ENCODE data around the gene NAXE. TPM values are rescaled to one million over a fixed set of nuclear protein-coding genes. Genes with fewer than 3 reads are reported as not detected.

NAXE gene
- polyA plus RNA-seq, 1 donor from 2014 or later: 95.7 TPM

- Histone ChIP-seq H3K27ac (ENCODE audit: low read length) (no peak overlapping the region), H3K9me3 (ENCODE audit: low read length) (no peaks in the 10 kb centered on the region), H3K4me3 (ENCODE audit: low read length) (no peak overlapping the region), H4K20me1 (ENCODE audit: insufficient read depth) (no peaks in the 10 kb centered on the region), H3K79me2 (replicated peaks; ENCODE audit: insufficient read depth, low read length) (no peaks in the 10 kb centered on the region), H3K36me3 (ENCODE audit: insufficient read depth, low read length) (no peaks in the 10 kb centered on the region), H3K27me3 (ENCODE audit: insufficient read depth, low read depth, low read length) (no peaks in the 10 kb centered on the region), H3K4me2 (ENCODE audit: low read length) (no peak overlapping the region), H3K9ac (ENCODE audit: low read length) (no peak overlapping the region), H3F3A (ENCODE audit: insufficient read depth, low read length, poor library complexity, severe bottlenecking) (no peaks in the 10 kb centered on the region), H2AFZ (ENCODE audit: low read depth, low read length) (no peak overlapping the region), H3K9me2 (ENCODE audit: insufficient read depth, low read length) (no peaks in the 10 kb centered on the region)
- TF ChIP-seq EZH2 (IDR thresholded peaks at IDR 0.05; ENCODE audit: borderline replicate concordance, insufficient read depth, low read length, poor library complexity, severe bottlenecking): no peak
- no peak for TF ChIP-seq POLR2AphosphoS5 (IDR thresholded peaks at IDR 0.05)
- TF ChIP-seq EP300 (conservative IDR thresholded peaks at IDR 0.05; ENCODE audit: poor library complexity, severe bottlenecking): no peak
- TF ChIP-seq TAF1 (IDR thresholded peaks at IDR 0.05; ENCODE audit: low read depth): no peak
- TF ChIP-seq CTCF (IDR thresholded peaks at IDR 0.05; ENCODE audit: poor library complexity, severe bottlenecking): no peak
- no peak for TF ChIP-seq RAD21 (conservative IDR thresholded peaks at IDR 0.05)
- TF ChIP-seq REST (IDR thresholded peaks at IDR 0.05; ENCODE audit: borderline replicate concordance): no peak
- no peak for TF ChIP-seq MXI1 (conservative IDR thresholded peaks at IDR 0.05; ENCODE audit: poor library complexity, severe bottlenecking)
- no peak for TF ChIP-seq SMC3 (conservative IDR thresholded peaks at IDR 0.05; ENCODE audit: poor library complexity)
Observed at GRCh38 chr1:156598125-156598524, 6.5 kb downstream of the NAXE start.

GRCh38 chr1:156598731-156599432 is 7.3 kb downstream of the NAXE start:
- Histone ChIP-seq H4K20me1 (ENCODE audit: insufficient read depth) (no peaks in the 10 kb centered on the region), H3K27ac (ENCODE audit: low read length) (no peak overlapping the region)
- TF ChIP-seq TAF1 (IDR thresholded peaks at IDR 0.05; ENCODE audit: low read depth) (no peak), EP300 (conservative IDR thresholded peaks at IDR 0.05; ENCODE audit: poor library complexity, severe bottlenecking) (no peak), REST (IDR thresholded peaks at IDR 0.05; ENCODE audit: borderline replicate concordance) (no peak), RAD21 (conservative IDR thresholded peaks at IDR 0.05) (no peak), SMC3 (conservative IDR thresholded peaks at IDR 0.05; ENCODE audit: poor library complexity) (no peak), MXI1 (conservative IDR thresholded peaks at IDR 0.05; ENCODE audit: poor library complexity, severe bottlenecking) (no peak), CTCF (IDR thresholded peaks at IDR 0.05; ENCODE audit: poor library complexity, severe bottlenecking) (no peak), POLR2AphosphoS5 (IDR thresholded peaks at IDR 0.05) (no peak), EZH2 (IDR thresholded peaks at IDR 0.05; ENCODE audit: borderline replicate concordance, insufficient read depth, low read length, poor library complexity, severe bottlenecking) (no peak)

More at GRCh38 chr1:156598731-156599432, 7.3 kb downstream of the NAXE start:
- Histone ChIP-seq H3K9me2 (ENCODE audit: insufficient read depth, low read length) (no peaks in the 10 kb centered on the region), H3K4me3 (ENCODE audit: low read length) (no peak overlapping the region), H2AFZ (ENCODE audit: low read depth, low read length) (no peak overlapping the region), H3K9ac (ENCODE audit: low read length) (no peak overlapping the region), H3K36me3 (ENCODE audit: insufficient read depth, low read length) (no peaks in the 10 kb centered on the region), H3K9me3 (ENCODE audit: low read length) (no peaks in the 10 kb centered on the region), H3K27me3 (ENCODE audit: insufficient read depth, low read depth, low read length) (no peaks in the 10 kb centered on the region), H3K79me2 (replicated peaks; ENCODE audit: insufficient read depth, low read length) (no peaks in the 10 kb centered on the region), H3K4me2 (ENCODE audit: low read length) (no peak overlapping the region), H3F3A (ENCODE audit: insufficient read depth, low read length, poor library complexity, severe bottlenecking) (no peaks in the 10 kb centered on the region)

Data from neural cell (in vitro differentiated cells).